ENCODE measurements around the gene SELP. TPM values are rescaled to one million over a fixed set of nuclear protein-coding genes. Genes with fewer than 3 reads are reported as not detected.

The SELP gene
- total RNA-seq, 2 experiments from 2014 or later, result not detected

DNA sequence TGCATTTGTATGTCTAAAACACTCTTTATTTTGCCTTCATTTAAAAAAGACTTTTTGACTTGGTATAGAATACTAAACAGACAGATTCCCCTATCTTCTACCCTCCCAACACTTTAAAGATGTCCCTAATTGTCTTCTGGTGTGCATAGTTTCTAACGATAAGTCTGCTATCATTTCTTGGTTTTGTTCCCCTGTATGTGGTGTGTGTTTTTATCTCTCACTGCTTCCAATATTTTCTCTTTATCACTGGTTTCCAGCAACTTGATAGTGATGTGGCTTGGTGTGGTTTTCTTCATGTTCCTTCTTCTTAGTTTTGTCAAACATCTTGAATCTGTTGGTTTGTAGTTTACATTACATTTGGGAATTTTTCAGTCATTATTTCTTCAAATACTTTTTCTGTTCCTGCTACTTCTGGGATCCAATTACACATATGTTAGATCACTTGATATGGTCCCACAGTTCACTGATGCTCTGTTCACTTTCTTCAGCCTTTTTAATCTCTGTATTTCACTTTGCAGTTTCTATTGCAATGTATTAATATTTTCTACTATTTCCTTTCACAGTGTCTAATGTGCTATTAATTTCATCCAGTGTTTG, 66.8 kb downstream of the SELP start:
- intact Hi-C loops (cut with micrococcal nuclease; ENCODE audit: unreplicated experiment), result no loop called here
- CTCF ChIA-PET (ENCODE audit: unreplicated experiment), result no interaction called here
- no peak overlapping the region for H3K4me3 ChIP-seq (ENCODE audit: low read depth, low read length, poor library complexity, severe bottlenecking)
- no peaks in the 10 kb centered on the region for H4K20me1 ChIP-seq (ENCODE audit: insufficient read depth, low read length)
- H3K4me2 ChIP-seq (ENCODE audit: low read length), result no peak overlapping the region
- TF ChIP-seq, protein P1, sequence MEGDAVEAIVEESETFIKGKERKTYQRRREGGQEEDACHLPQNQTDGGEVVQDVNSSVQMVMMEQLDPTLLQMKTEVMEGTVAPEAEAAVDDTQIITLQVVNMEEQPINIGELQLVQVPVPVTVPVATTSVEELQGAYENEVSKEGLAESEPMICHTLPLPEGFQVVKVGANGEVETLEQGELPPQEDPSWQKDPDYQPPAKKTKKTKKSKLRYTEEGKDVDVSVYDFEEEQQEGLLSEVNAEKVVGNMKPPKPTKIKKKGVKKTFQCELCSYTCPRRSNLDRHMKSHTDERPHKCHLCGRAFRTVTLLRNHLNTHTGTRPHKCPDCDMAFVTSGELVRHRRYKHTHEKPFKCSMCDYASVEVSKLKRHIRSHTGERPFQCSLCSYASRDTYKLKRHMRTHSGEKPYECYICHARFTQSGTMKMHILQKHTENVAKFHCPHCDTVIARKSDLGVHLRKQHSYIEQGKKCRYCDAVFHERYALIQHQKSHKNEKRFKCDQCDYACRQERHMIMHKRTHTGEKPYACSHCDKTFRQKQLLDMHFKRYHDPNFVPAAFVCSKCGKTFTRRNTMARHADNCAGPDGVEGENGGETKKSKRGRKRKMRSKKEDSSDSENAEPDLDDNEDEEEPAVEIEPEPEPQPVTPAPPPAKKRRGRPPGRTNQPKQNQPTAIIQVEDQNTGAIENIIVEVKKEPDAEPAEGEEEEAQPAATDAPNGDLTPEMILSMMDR (conservative IDR thresholded peaks at IDR 0.05; ENCODE audit: low read length), result no peak
- no peak for TF ChIP-seq EZH2phosphoT487 (IDR thresholded peaks at IDR 0.05; ENCODE audit: borderline replicate concordance, low read depth, low read length)
- POLR2A ChIA-PET, result no interaction called here
- no peaks in the 10 kb centered on the region for H3K36me3 ChIP-seq (ENCODE audit: insufficient read depth, low read length)
- no peak for DNase-seq (ENCODE audit: low spot score)
- no peaks in the 10 kb centered on the region for H3K9me3 ChIP-seq (ENCODE audit: low read length)
- BruUV-seq (replicated peaks), result no TSS peak
- no peak overlapping the region for H3K27ac ChIP-seq (ENCODE audit: low read depth, low read length, poor library complexity, severe bottlenecking)
- no peak overlapping the region for H2AFZ ChIP-seq (ENCODE audit: low read length)
- H3K4me1 ChIP-seq (ENCODE audit: insufficient read depth, low read length, poor library complexity, severe bottlenecking), result no peaks in the 10 kb centered on the region
- H3K79me2 ChIP-seq (ENCODE audit: insufficient read depth, low read depth, low read length), result no peaks in the 10 kb centered on the region
- H3K9me2 ChIP-seq (ENCODE audit: insufficient read depth, low read length), result no peaks in the 10 kb centered on the region

DNA sequence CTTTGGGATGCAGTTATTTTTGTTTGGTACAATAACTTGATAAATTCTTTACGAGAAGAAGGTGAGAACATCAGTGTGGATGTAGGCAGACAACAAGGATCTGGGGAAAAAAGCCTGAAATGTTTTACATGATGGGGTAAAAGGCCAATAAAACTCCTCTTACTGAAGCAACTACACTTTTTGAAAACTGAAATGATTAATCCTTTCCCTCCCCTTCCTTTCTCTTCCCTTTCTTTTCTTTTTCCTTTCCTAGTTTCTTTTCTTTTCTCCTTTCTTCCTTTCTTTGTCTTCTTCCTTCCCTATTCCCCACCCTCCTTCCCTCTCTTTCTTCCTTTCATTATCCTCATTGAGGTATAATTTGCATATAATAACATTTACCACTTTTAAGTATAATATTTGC, 68.2 kb downstream of the SELP start:
- intact Hi-C loops (cut with micrococcal nuclease; ENCODE audit: unreplicated experiment), result no loop called here
- no peak for TF ChIP-seq EZH2phosphoT487 (IDR thresholded peaks at IDR 0.05; ENCODE audit: borderline replicate concordance, low read depth, low read length)
- TF ChIP-seq, protein P1 (conservative IDR thresholded peaks at IDR 0.05; ENCODE audit: low read length), result no peak
- no peaks in the 10 kb centered on the region for H3K9me2 ChIP-seq (ENCODE audit: insufficient read depth, low read length)
- H3K4me1 ChIP-seq (ENCODE audit: insufficient read depth, low read length, poor library complexity, severe bottlenecking), result no peaks in the 10 kb centered on the region
- no peak overlapping the region for H3K4me3 ChIP-seq (ENCODE audit: low read depth, low read length, poor library complexity, severe bottlenecking)
- ChIA-PET POLR2A (interaction anchor here (0.6 to 0.7 kb wide), 3 partner anchors 202 to 1012 kb away, joined by 3 to 5 read pairs (median 4); no protein-coding TSS in a partner anchor), CTCF (ENCODE audit: unreplicated experiment) (no interaction called here)
- BruUV-seq (replicated peaks), result no TSS peak
- H3K36me3 ChIP-seq (ENCODE audit: insufficient read depth, low read length), result no peaks in the 10 kb centered on the region
- no peak overlapping the region for H3K4me2 ChIP-seq (ENCODE audit: low read length)
- H4K20me1 ChIP-seq (ENCODE audit: insufficient read depth, low read length), result no peaks in the 10 kb centered on the region
- H3K9me3 ChIP-seq (ENCODE audit: low read length), result no peaks in the 10 kb centered on the region
- H2AFZ ChIP-seq (ENCODE audit: low read length), result no peak overlapping the region
- H3K79me2 ChIP-seq (ENCODE audit: insufficient read depth, low read depth, low read length), result no peaks in the 10 kb centered on the region
- H3K27ac ChIP-seq (ENCODE audit: low read depth, low read length, poor library complexity, severe bottlenecking), result no peak overlapping the region
- no peak for DNase-seq (ENCODE audit: low spot score)

DNA sequence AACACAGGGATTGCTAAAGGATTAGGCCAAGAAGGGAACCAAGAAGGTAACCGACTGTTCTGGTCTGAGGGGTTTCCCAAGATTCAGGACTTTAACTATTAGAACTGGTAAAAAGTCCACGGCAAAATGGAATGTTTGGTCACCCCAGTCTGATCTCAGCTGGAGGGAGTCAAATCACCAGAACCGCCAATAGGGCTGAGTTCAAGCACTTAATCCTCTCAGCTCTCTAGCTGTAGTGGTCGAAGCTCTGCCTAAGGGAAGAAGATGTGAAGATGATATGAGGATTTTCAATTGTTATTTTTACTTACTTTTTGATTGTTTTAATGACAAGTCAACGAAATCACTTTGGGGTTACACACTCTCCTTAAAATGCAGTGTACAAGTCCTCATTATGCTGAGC, 72.8 kb downstream of the SELP start:
- CTCF ChIA-PET (ENCODE audit: unreplicated experiment), result interaction anchor here (0.6 kb wide), 1 partner anchor 387 kb away, joined by 3 read pairs; no protein-coding TSS in a partner anchor
- Histone ChIP-seq H2AFZ (ENCODE audit: low read length) (no peak overlapping the region), H3K36me3 (ENCODE audit: insufficient read depth, low read length) (no peaks in the 10 kb centered on the region), H4K20me1 (ENCODE audit: insufficient read depth, low read length) (no peaks in the 10 kb centered on the region), H3K79me2 (ENCODE audit: insufficient read depth, low read depth, low read length) (no peaks in the 10 kb centered on the region), H3K4me1 (ENCODE audit: insufficient read depth, low read length, poor library complexity, severe bottlenecking) (no peaks in the 10 kb centered on the region), H3K9me2 (ENCODE audit: insufficient read depth, low read length) (no peaks in the 10 kb centered on the region), H3K4me2 (ENCODE audit: low read length) (no peak overlapping the region), H3K27ac (ENCODE audit: low read depth, low read length, poor library complexity, severe bottlenecking) (no peak overlapping the region), H3K4me3 (ENCODE audit: low read depth, low read length, poor library complexity, severe bottlenecking) (no peak overlapping the region), H3K9me3 (ENCODE audit: low read length) (no peaks in the 10 kb centered on the region)
- POLR2A ChIA-PET, result no interaction called here
- intact Hi-C loops (cut with micrococcal nuclease; ENCODE audit: unreplicated experiment), result no loop called here
- TF ChIP-seq, protein P1 (conservative IDR thresholded peaks at IDR 0.05; ENCODE audit: low read length), result no peak
- TF ChIP-seq EZH2phosphoT487 (IDR thresholded peaks at IDR 0.05; ENCODE audit: borderline replicate concordance, low read depth, low read length), result no peak
- no peak for DNase-seq (ENCODE audit: low spot score)
- BruUV-seq (replicated peaks), result no TSS peak

All from OCI-LY7 (cell line).